G401 (cell line): ENCODE results near the gene MORF4L1. TPM values are rescaled to one million over a fixed set of nuclear protein-coding genes. Genes with fewer than 3 reads are reported as not detected.
A peak's percentile ranks its signal among the peaks of the same experiment; 100 is the strongest.

Source experiments
- DNase-seq: peaks from one replicate; pipeline ENCODE4 v3.0.0-alpha.2; 2015; ENCODE audit warnings: low spot score
- in situ Hi-C: cut with HindIII; loops from 2 replicates; pipeline ENCODE4 v1.10.0; 2016; ENCODE audit warnings: low sequenced_read_pairs, mixed read lengths
- total RNA-seq: library from RNA; depleted of rRNA; stranded (reverse); fragments of >200 nt; shearing (Covaris generic); gene quantifications from 2 replicates; pipeline ENCODE4 v1.2.3, GENCODE V29; 2014; rRNA removed

Gene MORF4L1
- total RNA-seq, 1 experiment from 2014 or later, result 661 TPM

DNA sequence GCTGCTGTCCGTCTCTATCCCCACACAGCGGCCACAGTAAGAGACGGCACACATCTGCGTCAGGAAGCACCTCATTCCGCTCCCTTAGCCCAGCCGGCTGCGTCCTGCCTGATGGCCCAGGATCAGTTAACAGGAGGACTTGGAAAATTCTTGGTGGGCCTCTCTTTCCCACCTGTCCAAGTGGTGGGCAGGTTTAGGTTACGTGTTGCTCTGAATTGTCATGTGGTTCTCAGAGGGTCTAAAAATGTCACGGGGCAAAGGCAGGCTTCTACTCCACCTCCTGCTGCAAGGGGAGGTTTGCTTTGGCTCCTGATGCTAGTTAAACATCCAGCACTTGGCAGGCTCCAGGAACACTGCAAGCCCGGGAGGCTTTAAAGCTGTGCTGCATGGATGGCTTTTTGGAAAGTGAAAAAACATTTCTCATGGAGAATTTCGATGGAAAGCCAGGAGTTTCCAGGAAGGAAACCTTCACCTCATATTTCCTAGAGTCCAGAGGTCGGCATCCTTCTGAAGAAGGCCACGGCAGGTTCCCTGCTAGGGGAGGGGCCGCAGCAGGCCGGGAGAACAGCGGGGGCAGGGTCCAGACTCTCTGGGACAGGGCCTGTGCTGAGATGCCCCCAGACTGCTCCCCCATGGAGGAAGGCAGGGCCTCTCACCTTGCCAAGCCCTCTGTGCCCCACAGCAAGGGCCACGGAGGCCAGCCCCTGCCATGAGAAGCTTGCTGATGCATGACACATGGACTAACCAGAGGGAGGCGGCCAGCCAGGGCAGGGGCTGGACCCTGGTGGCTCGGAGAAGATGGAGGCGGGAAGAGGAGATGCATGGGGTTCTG lies 61.3 kb downstream of the MORF4L1 start:
- in situ Hi-C loops, result no loop called here
- DNase-seq, result no peak

DNA sequence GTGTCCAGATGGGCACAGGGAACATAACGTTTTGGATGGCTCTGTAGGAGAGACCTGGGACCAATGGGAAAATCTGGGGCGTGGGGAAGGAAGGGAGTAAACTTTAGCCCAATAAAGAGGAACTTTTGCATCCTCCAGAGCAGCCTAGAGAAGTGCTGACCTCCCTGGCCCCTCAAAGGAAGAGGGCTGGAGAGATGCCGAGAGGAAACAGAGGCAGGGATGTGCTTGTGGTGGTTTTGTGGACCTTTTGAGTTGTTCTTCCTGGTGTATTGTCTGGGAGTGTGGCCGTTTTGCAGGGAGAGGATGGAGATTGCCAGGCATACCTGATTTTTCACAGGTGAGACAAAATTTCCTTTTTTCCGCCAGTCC lies 61.9 kb downstream of the MORF4L1 start:
- DNase-seq, result no peak
- in situ Hi-C loops, result no loop called here

DNA sequence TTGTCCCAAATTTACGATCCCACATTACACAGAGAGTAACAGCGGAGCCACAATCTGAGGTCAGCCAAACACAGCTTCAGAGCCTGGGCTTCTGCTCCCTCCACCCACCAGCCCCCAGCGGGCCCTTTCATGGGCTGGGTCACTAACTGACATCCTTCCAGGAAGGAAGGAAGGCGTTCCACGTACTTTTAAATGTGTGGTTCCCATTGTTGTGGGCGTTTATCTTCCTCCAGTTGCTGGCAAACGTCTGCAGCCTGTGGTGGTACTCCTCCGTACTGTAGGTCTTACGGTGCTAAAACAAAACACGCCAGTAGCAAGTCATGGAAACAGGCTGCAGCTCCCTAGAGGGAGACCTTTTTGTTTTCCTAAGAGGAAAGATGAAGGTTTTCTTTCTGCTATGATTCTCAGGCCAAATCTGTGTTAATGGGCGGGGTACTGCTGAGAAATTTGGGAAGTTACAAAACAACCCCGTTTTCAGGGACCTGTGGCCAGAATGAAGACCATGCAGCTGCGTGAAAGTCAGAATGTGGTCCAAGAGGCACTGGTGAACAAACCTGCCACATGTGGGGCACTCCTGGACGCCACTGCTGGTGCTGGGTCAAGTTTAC lies 64.5 kb downstream of the MORF4L1 start:
- no peak for DNase-seq
- in situ Hi-C loops, result no loop called here

DNA sequence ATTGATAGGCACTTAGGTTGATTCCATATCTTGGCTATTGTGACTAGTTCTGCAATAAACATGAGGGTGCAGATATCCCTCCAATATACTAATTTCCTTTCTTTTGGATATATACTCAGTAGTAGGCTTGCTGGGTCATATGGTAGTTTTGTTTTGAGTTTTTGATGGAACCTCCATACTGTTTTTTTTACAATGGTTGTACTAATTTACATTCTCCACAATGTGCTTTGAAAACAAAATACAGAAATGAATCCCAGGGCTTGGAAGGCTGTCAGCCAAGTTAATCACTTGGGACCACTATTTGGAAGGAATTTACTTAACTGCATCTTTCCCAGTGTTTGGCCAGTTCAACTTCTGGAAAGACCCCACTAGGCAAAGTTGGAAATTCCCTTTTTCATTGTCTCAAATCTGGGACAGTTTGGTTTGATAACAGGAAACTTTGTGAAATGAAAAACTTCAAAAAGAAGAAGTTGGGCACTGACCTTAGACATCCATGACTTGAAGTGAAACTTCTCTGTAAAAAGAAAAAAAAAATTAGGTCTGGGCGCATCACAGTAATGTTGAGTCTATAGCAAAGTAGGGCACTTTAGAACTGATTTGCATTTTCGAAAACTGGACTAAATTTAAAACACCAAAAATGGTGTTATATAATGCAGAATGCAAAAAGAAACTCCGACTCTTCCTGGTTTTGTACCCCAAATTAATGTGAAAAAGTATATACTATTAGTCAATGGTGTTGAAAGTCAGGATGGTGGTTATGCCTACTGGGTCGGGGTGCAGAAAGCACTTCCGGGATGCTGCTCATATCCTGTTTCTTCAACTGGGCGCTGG lies 66.2 kb downstream of the MORF4L1 start:
- in situ Hi-C loops, result no loop called here
- DNase-seq, result no peak

DNA sequence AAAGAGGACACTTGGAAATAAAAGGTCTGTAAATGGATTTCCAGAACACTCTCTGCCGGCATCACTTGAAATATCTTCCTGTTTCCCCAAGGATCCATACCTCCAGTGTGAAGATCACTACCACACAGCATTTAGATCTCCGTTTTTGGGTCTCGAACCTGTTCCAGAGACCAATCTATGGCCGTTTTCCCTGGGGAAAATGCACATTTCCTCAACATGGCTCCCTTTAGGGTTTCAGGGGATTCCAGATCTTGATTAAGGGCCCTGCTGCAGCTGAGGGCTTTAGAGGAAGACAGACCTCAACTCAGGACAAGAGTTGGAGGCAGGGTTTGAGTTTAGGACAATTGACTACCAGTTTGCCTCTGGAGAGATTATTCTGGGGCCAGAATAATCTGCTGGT lies 70.1 kb downstream of the MORF4L1 start:
- in situ Hi-C loops, result no loop called here

DNA sequence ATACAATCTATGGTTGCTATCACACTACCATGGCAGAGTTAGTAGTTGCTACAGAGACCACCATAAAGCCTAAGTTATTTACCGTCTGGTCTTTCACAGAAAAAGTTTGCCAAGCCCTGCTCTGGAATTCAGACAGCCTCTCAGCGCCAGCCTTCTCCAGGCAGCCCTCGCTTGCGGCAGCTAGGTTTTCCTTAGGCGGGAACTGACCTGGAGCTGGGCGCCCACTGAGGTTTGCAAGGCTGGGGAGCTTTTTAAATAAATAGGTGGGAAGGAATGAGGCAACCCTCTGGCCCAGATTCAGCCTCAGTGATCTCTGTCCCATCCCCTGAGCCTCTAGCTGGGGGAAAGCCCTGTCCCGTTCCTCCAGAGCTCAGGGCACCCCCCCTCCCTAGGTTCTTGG lies 71.0 kb downstream of the MORF4L1 start:
- in situ Hi-C loops, result no loop called here
- DNase-seq, result no peak

More for the DNA sequence above, 70.1 kb downstream of the MORF4L1 start:
- no peak for DNase-seq

DNA sequence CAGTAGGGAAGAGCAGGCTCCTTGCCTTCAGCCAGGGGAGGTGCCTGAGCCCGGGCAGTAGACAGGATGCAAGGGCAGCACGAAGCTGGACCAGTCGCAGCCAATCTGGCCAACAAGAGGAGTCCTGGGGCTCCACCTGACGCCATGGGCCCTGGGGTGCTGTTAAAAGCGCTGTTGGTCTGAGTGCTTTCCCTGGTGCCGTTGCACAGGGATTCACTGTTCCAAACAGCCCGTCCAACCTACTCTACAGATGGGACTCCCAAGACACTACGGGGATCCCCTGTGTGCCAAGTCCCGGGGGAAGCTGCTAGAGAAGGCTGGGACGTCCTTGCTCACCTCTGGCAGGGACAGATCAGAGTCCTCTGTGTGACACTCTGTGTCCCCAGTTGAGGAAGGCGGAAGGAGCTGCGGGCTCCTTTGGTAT lies 71.5 kb downstream of the MORF4L1 start:
- DNase-seq, result peak; percentile 24
- in situ Hi-C loops, result no loop called here

DNA sequence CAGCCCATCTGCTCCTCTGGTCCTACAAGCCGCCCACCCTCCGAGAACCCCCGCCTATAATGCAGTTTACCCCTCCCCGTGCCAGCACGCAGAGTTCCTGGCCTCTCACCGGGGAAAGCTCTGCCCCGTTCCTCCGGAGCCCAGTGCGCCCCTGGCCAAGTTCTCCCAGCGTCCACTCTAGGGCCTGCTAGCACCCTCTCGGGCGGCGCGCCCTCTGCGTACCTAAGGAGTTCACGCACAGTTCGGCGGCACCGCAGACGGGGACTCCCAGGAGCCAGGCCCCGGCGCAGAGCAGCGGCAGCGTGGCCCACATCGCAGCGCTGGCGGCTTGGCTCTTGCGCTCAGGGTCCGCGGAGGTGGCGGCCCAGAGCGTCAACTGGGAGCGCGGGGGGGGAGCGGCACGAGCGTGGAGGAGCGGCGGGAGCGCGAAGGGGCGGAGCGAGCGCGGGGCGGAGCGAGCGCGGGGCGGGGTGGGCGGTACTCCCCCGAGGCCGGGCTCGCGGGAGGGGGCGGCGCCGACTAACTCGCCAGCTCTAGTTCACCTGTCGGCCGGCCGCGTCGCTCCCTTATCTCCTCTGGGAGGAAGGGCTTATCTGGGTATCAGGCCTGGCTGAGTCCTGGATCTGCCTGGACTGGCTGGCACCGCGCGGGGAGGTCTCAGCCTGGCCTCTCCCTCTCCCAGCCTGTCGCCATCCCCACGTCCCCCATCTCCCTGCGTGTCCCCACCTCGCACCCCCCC lies 72.1 kb downstream of the MORF4L1 start, which contains the start of gene CTSH:
TSS of gene CTSH (minus strand) at position 378 of the 739 bp plus-strand sequence. CDS start at position 313, 65 bp downstream.
- DNase-seq, result peak; percentile 61
- in situ Hi-C loops, result no loop called here

DNA sequence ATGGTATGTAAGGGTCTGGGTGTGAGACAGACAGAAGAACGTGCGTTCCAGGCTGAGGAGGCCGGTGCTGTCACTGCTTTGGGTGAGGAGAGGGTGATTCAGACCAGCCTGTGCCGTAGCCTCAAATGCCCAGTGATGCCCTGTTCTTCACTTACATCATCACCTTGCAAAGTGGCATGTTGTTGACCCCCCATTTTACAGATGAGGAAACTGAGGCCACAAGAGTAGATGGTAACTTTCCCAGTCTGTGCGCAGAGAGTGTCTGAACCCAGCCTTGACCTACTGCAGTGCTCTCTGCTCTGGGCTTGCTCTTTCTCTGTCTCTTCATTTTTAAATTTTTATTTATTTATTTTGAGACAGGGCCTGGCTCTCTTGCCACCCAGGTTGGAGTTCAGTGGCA lies 73.8 kb downstream of the MORF4L1 start:
- no peak for DNase-seq

DNA sequence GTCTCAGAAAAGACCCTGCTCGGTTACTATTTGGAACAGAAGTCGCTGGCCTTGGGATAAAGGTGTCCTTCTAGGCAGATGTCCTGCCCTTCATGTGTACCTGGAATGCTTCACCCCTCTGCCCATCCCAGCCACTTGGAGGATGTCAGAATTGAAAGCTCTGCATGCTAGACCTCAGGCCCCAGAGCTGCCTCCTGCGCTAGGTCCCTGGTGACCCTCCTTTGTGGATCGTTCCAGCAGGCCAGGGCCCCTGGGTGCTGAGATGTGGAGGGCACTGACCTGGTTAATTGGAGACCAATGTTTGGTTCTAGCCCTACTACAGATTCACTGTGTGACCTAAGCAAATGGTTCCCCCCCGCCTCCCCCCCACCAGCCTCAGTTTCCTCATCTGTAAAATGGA lies 74.8 kb downstream of the MORF4L1 start:
- in situ Hi-C loops, result no loop called here
- no peak for DNase-seq

More for the DNA sequence above, 73.8 kb downstream of the MORF4L1 start:
- in situ Hi-C loops, result no loop called here

Other genes with a start within 250 kb of the MORF4L1 start
- not detected in 2 replicates for gene CHRNB4, start 231.7 kb upstream of the MORF4L1 start, total RNA-seq
- gene ADAMTS7, start 61.4 kb upstream of the MORF4L1 start, total RNA-seq, result 6.1 and 8.1 TPM in 2 replicates
- 74.3 and 81.8 TPM in 2 replicates for gene CTSH, start 72.2 kb downstream of the MORF4L1 start, total RNA-seq
- gene RASGRF1, start 217.9 kb downstream of the MORF4L1 start, total RNA-seq, result 0.12 and 1.6 TPM in 2 replicates